WTC11 (cell line): ENCODE measurements around the gene KCNT2.

Source experiments
- ATF1 ChIP-seq: sonication (generic); formaldehyde crosslinking; IDR thresholded peaks from 2 replicates; pipeline ENCODE4 v1.8.1; 2023; ENCODE audit warnings: mild to moderate bottlenecking, moderate library complexity, missing genetic modification reagents
- ATF2 ChIP-seq: sonication (generic); formaldehyde crosslinking; IDR thresholded peaks from 2 replicates; pipeline ENCODE4 v1.8.1; 2022; ENCODE audit warnings: low read depth, missing genetic modification reagents, borderline replicate concordance
- CTCF ChIP-seq: fragments of 200-600 bp; IDR thresholded peaks from 2 replicates; pipeline ENCODE4 v1.8.0; 2022; ENCODE audit warnings: antibody characterized with exemption
- E2F4 ChIP-seq: sonication (generic); formaldehyde crosslinking; IDR thresholded peaks from 2 replicates; pipeline ENCODE4 v1.8.1; 2022; ENCODE audit warnings: low read depth, mild to moderate bottlenecking, moderate library complexity, missing genetic modification reagents, borderline replicate concordance
- HMGXB4 ChIP-seq: sonication (generic); formaldehyde crosslinking; IDR thresholded peaks from 2 replicates; pipeline ENCODE4 v1.8.1; 2023; ENCODE audit warnings: mild to moderate bottlenecking, moderate library complexity, missing genetic modification reagents
- MAX ChIP-seq: sonication (generic); formaldehyde crosslinking; IDR thresholded peaks from 2 replicates; pipeline ENCODE4 v1.8.0; 2022; ENCODE audit warnings: mild to moderate bottlenecking, missing genetic modification reagents
- NR1H2 ChIP-seq: sonication (generic); formaldehyde crosslinking; IDR thresholded peaks from 2 replicates; pipeline ENCODE4 v1.9.0; 2021; ENCODE audit warnings: mild to moderate bottlenecking, moderate library complexity, missing genetic modification reagents
- PREB ChIP-seq: sonication (generic); formaldehyde crosslinking; IDR thresholded peaks from 2 replicates; pipeline ENCODE4 v1.8.1; 2022; ENCODE audit warnings: mild to moderate bottlenecking, missing genetic modification reagents, moderate library complexity, borderline replicate concordance
- TEAD4 ChIP-seq: sonication (generic); formaldehyde crosslinking; IDR thresholded peaks from 2 replicates; pipeline ENCODE4 v1.8.0; 2022; ENCODE audit warnings: mild to moderate bottlenecking, missing genetic modification reagents
- ZNF263 ChIP-seq: sonication (generic); formaldehyde crosslinking; IDR thresholded peaks from 2 replicates; pipeline ENCODE4 v1.8.1; 2022; ENCODE audit warnings: low read depth, mild to moderate bottlenecking, moderate library complexity, missing genetic modification reagents
- ZNF281 ChIP-seq: sonication (generic); formaldehyde crosslinking; IDR thresholded peaks from 2 replicates; pipeline ENCODE4 v1.8.0; 2023; ENCODE audit warnings: mild to moderate bottlenecking, missing genetic modification reagents
- ZNF416 ChIP-seq: fragments of 250-450 bp; sonication (Bioruptor Pico); IDR thresholded peaks from 2 replicates; pipeline ENCODE4 v1.9.0; 2021; ENCODE audit warnings: mild to moderate bottlenecking, inconsistent platforms

- no peak for TF ChIP-seq ZNF263 (CRISPR knock-in tag)
- TF ChIP-seq CTCF, result no peak
- no peak for TF ChIP-seq ATF1 (CRISPR knock-in tag)
- TF ChIP-seq TEAD4 (CRISPR knock-in tag), result no peak
- no peak for TF ChIP-seq E2F4 (CRISPR knock-in tag)
- no peak for TF ChIP-seq ATF2
- no peak for TF ChIP-seq PREB (CRISPR knock-in tag)
- no peak for TF ChIP-seq HMGXB4 (CRISPR knock-in tag)
- no peak for TF ChIP-seq ZNF281
- TF ChIP-seq NR1H2 (CRISPR knock-in tag), result no peak
- no peak for TF ChIP-seq ZNF416 (CRISPR knock-in tag)
- no peak for TF ChIP-seq MAX
Observed at GRCh38 chr1:196488579-196488978, 119.7 kb downstream of the KCNT2 start.
